ENCODE measurements around the gene ADCY1. TPM values are rescaled to one million over a fixed set of nuclear protein-coding genes. Genes with fewer than 3 reads are reported as not detected.

ADCY1 gene
- total RNA-seq, 6 experiments from 2014 or later, result 0.20 TPM; not detected in 5

- no peak for TF ChIP-seq CTCF (IDR thresholded peaks at IDR 0.05)
- Mint-ChIP-seq H3K9me3 (no peaks in the 10 kb centered on the region), H3K4me1 (ENCODE audit: low read depth) (no peaks in the 10 kb centered on the region; the same call in 1 of the 2 replicates), H3K4me3 (no peak overlapping the region), H3K27ac (no peak overlapping the region), H3K36me3 (ENCODE audit: low read depth) (no peaks in the 10 kb centered on the region), H3K27me3 (ENCODE audit: insufficient read depth) (peaks cover 24% of the 10 kb centered on the region)
- no peak for DNase-seq
Observed at GRCh38 chr7:45647967-45648670, 74.0 kb downstream of the ADCY1 start.

GRCh38 chr7:45648671-45648995 is 74.5 kb downstream of the ADCY1 start:
- H3K4me3 Mint-ChIP-seq, result no peak overlapping the region
- DNase-seq, result no peak
- H3K36me3 Mint-ChIP-seq (ENCODE audit: low read depth), result no peaks in the 10 kb centered on the region
- no peaks in the 10 kb centered on the region for H3K9me3 Mint-ChIP-seq
- no peaks in the 10 kb centered on the region; the same call in 1 of the 2 replicates for H3K4me1 Mint-ChIP-seq (ENCODE audit: low read depth)
- TF ChIP-seq CTCF (IDR thresholded peaks at IDR 0.05), result no peak
- peaks cover 24% of the 10 kb centered on the region for H3K27me3 Mint-ChIP-seq (ENCODE audit: insufficient read depth)
- no peak overlapping the region for H3K27ac Mint-ChIP-seq

- DNase-seq, result no peak
- no peak overlapping the region for H3K4me3 Mint-ChIP-seq
- no peaks in the 10 kb centered on the region for H3K9me3 Mint-ChIP-seq
- H3K27ac Mint-ChIP-seq, result no peak overlapping the region
- peaks cover 22% of the 10 kb centered on the region for H3K27me3 Mint-ChIP-seq (ENCODE audit: insufficient read depth)
- H3K4me1 Mint-ChIP-seq (ENCODE audit: low read depth), result no peaks in the 10 kb centered on the region; the same call in 1 of the 2 replicates
- TF ChIP-seq CTCF (IDR thresholded peaks at IDR 0.05), result no peak
- H3K36me3 Mint-ChIP-seq (ENCODE audit: low read depth), result no peaks in the 10 kb centered on the region
Observed at GRCh38 chr7:45649560-45650346, 75.6 kb downstream of the ADCY1 start.

GRCh38 chr7:45650404-45651394 is 76.5 kb downstream of the ADCY1 start:
- no peak for TF ChIP-seq CTCF (IDR thresholded peaks at IDR 0.05)
- no peak overlapping the region for H3K4me3 Mint-ChIP-seq
- no peaks in the 10 kb centered on the region for H3K36me3 Mint-ChIP-seq (ENCODE audit: low read depth)
- H3K4me1 Mint-ChIP-seq (ENCODE audit: low read depth), result no peaks in the 10 kb centered on the region; the same call in 1 of the 2 replicates
- H3K27ac Mint-ChIP-seq, result no peak overlapping the region
- DNase-seq, result no peak
- no peaks in the 10 kb centered on the region for H3K9me3 Mint-ChIP-seq
- H3K27me3 Mint-ChIP-seq (ENCODE audit: insufficient read depth), result peaks cover 20% of the 10 kb centered on the region

GRCh38 chr7:45651540-45651939 is 77.4 kb downstream of the ADCY1 start:
- TF ChIP-seq CTCF (IDR thresholded peaks at IDR 0.05), result no peak
- no peak for DNase-seq
- no peaks in the 10 kb centered on the region; the same call in 1 of the 2 replicates for H3K4me1 Mint-ChIP-seq (ENCODE audit: low read depth)
- H3K27me3 Mint-ChIP-seq (ENCODE audit: insufficient read depth), result peaks cover 20% of the 10 kb centered on the region
- no peaks in the 10 kb centered on the region for H3K9me3 Mint-ChIP-seq
- no peak overlapping the region for H3K27ac Mint-ChIP-seq
- H3K4me3 Mint-ChIP-seq, result no peak overlapping the region
- no peaks in the 10 kb centered on the region for H3K36me3 Mint-ChIP-seq (ENCODE audit: low read depth)
